HEK293T (cell line): ENCODE results near the gene CYP39A1.

ENCODE experiments used
- CTCF ChIA-PET: fragments of 350-600 bp; formaldehyde crosslinking; extraction: SDS; loops from one replicate; lab custom pipeline; 2021; ENCODE audit warnings: antibody characterized with exemption, inconsistent platforms; lab: Yijun Ruan, JAX
- POLR2A ChIA-PET: fragments of 350-600 bp; formaldehyde crosslinking; extraction: SDS; loops from one replicate; lab custom pipeline; 2020; ENCODE audit warnings: antibody characterized with exemption, inconsistent platforms; lab: Yijun Ruan, JAX
- DNase-seq: peaks from one replicate; pipeline ENCODE4 v3.0.0; 2012; ENCODE audit warnings: mixed read lengths; ENCODE audit errors: extremely low spot score
- ARNT ChIP-seq: fragments of 450-650 bp; IDR thresholded peaks from 2 replicates; pipeline ENCODE4 v1.6.1; 2017; ENCODE audit warnings: mild to moderate bottlenecking
- BHLHE40 ChIP-seq: fragments of 450-650 bp; IDR thresholded peaks from 2 replicates; pipeline ENCODE4 v1.6.1; 2016; ENCODE audit warnings: mild to moderate bottlenecking, moderate library complexity, borderline replicate concordance
- CTBP1 ChIP-seq: fragments of 450-650 bp; IDR thresholded peaks from 2 replicates; pipeline ENCODE4 v1.6.1; 2016; ENCODE audit warnings: borderline replicate concordance
- ELF4 ChIP-seq: fragments of 450-650 bp; IDR thresholded peaks from 2 replicates; pipeline ENCODE4 v1.6.1; 2017; ENCODE audit warnings: antibody characterized with exemption
- FOXA1 ChIP-seq: fragments of 450-650 bp; IDR thresholded peaks from 2 replicates; pipeline ENCODE4 v1.6.1; 2016; ENCODE audit warnings: mild to moderate bottlenecking
- FOXK2 ChIP-seq: fragments of 450-650 bp; IDR thresholded peaks from 2 replicates; pipeline ENCODE4 v1.6.1; 2016; ENCODE audit warnings: mild to moderate bottlenecking
- FOXM1 ChIP-seq: fragments of 450-650 bp; IDR thresholded peaks from 2 replicates; pipeline ENCODE4 v1.6.1; 2017; ENCODE audit warnings: mild to moderate bottlenecking, borderline replicate concordance
- HDGF ChIP-seq: fragments of 450-650 bp; IDR thresholded peaks from 2 replicates; pipeline ENCODE4 v1.6.1; 2017; ENCODE audit warnings: antibody characterized with exemption, borderline replicate concordance
- L3MBTL2 ChIP-seq: fragments of 450-650 bp; conservative IDR thresholded peaks from 2 replicates; pipeline ENCODE4 v1.6.1; 2016; ENCODE audit warnings: mild to moderate bottlenecking
- LEF1 ChIP-seq: fragments of 450-650 bp; IDR thresholded peaks from 2 replicates; pipeline ENCODE4 v1.6.1; 2017; ENCODE audit warnings: mild to moderate bottlenecking, borderline replicate concordance
- NFRKB ChIP-seq: fragments of 450-650 bp; IDR thresholded peaks from 2 replicates; pipeline ENCODE4 v1.6.1; 2016; ENCODE audit warnings: mild to moderate bottlenecking, moderate library complexity
- SP1 ChIP-seq: fragments of 450-650 bp; IDR thresholded peaks from 2 replicates; pipeline ENCODE4 v1.6.1; 2017
- SUZ12 ChIP-seq: fragments of 450-650 bp; IDR thresholded peaks from 2 replicates; pipeline ENCODE4 v1.6.1; 2016; ENCODE audit warnings: mild to moderate bottlenecking
- TARDBP ChIP-seq: fragments of 450-650 bp; IDR thresholded peaks from 2 replicates; pipeline ENCODE4 v1.6.1; 2016
- ZNF384 ChIP-seq: fragments of 450-650 bp; IDR thresholded peaks from 2 replicates; pipeline ENCODE4 v1.6.1; 2016
- TF ChIP-seq, protein P1 (sequence below): fragments of 450-650 bp; IDR thresholded peaks from 2 replicates; pipeline ENCODE4 v1.6.1; 2016

Gene CYP39A1

DNA sequence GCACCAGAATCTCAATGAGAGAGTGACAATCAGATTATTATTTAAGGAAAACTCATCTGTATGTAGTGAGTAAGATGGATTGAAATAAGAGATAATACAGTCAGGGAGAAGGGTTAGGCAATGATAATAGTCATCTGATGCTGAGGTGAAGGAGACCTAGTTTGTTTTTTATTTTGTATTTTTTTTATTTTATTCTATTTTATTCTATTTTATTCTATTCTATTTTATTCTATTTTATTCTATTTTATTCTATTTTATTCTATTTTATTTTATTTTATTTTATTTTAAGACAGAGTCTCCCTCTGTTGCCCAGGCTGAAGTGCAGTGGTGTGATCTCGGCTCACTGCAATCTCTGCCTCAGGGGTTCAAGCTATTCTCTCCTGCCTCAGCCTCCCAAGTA is 88.7 kb downstream of the CYP39A1 start:
- ChIA-PET POLR2A (no interaction called here), CTCF (no interaction called here)
- DNase-seq: no peak
- TF ChIP-seq NFRKB (no peak), FOXM1 (no peak), LEF1 (no peak), FOXK2 (no peak), HDGF (no peak), ZNF384 (no peak), TARDBP (no peak), FOXA1 (no peak), L3MBTL2 (no peak), SP1 (no peak), BHLHE40 (no peak), ELF4 (no peak)
- TF ChIP-seq, protein P1, sequence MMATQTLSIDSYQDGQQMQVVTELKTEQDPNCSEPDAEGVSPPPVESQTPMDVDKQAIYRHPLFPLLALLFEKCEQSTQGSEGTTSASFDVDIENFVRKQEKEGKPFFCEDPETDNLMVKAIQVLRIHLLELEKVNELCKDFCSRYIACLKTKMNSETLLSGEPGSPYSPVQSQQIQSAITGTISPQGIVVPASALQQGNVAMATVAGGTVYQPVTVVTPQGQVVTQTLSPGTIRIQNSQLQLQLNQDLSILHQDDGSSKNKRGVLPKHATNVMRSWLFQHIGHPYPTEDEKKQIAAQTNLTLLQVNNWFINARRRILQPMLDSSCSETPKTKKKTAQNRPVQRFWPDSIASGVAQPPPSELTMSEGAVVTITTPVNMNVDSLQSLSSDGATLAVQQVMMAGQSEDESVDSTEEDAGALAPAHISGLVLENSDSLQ: no peak

DNA sequence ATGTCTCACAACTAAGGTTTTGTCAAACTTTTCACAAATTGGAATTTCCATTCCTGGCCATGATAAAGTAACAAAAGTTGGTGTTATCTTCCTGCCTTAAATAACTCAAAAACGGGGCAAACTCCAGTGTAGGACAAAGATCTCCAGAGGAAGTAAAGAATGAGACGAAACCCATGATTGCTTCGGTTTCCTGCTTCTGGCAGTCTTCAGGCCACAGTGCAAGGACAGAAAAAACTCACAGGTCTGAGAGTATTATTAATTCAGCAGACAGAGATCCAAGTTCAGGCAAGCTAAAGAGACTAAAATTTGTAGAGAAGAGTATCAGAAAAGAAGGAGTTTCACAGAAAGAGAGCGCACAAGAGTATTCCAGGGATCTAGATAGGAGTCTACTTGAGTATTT is 96.6 kb downstream of the CYP39A1 start:
- ChIA-PET POLR2A (no interaction called here), CTCF (no interaction called here)

DNA sequence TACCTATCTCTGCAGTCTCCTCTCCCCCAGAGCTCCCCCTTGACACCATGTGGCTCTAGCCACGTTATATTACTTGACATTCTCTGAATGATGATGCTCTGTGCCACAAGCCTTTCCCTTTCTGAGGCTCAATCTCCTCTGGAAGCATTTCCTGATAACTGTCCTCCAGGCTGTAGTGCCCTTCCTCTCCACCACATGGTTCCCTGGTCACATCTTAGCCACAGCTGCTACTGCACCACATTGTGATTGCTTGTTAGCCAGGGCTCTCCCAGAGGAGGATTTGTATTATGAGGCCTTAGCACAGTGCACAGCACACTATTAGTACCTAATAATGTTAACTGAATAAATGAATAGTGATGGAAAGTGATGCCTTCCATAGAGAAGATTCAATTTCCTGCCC is 97.5 kb downstream of the CYP39A1 start:
- DNase-seq: no peak
- ChIA-PET POLR2A (no interaction called here), CTCF (interaction anchor here (0.6 kb wide), 1 partner anchor 26 kb away, joined by 3 read pairs; no protein-coding TSS in a partner anchor)
- TF ChIP-seq ELF4: no peak
- TF ChIP-seq ZNF384: no peak

More for the DNA sequence above, 96.6 kb downstream of the CYP39A1 start:
- TF ChIP-seq BHLHE40: no peak
- no peak for TF ChIP-seq HDGF
- no peak for TF ChIP-seq FOXA1
- TF ChIP-seq, protein P1: no peak
- no peak for TF ChIP-seq SUZ12
- TF ChIP-seq FOXM1: no peak
- DNase-seq: no peak

DNA sequence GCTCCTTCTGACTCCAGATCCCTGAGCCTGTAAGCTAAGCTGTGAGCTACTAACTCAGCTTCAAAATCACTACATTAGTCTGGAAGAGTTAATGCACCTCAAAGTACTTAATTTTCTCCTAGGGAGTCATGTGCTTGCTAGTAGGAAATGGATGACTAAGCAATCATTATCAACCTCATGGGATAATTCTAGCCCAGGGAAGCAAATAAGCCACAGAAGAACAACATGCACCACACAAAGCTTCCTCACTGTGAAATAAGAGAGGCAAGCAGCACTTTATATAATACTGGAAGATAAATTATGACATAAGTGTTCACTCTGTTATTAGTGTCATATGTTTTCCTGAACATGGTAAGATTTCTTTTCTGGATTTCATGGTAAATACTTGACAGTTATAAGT is 103.5 kb downstream of the CYP39A1 start:
- no peak for TF ChIP-seq SUZ12
- no peak for TF ChIP-seq ARNT
- no peak for TF ChIP-seq L3MBTL2
- TF ChIP-seq SP1: no peak
- TF ChIP-seq ZNF384: no peak
- no peak for TF ChIP-seq TARDBP
- no peak for TF ChIP-seq BHLHE40
- TF ChIP-seq, protein P1: no peak
- TF ChIP-seq FOXA1: no peak
- no peak for DNase-seq
- ChIA-PET CTCF (no interaction called here), POLR2A (no interaction called here)

DNA sequence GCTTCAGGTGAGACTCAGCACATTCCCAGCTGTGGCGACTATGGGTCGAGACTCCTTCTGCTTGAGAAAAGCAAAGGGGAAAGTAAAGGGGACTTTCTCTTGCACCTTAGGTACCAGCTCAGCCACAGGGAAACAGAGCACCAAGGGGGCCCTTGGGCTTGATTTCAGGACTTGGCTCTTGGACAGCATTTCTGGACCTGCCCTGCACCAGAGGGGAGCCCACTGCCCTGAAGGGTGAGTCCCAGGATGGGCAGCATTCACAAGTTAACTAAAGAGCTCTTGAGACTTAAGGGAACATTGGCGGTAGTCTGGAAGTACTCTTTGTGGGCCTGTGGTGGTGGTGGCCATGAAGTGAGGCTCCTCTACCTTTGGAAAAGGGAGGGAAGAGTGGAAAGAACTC is 111.1 kb downstream of the CYP39A1 start:
- POLR2A ChIA-PET: no interaction called here
- TF ChIP-seq SUZ12 (no peak), BHLHE40 (no peak), TARDBP (no peak), L3MBTL2 (no peak), ZNF384 (no peak), FOXA1 (no peak), LEF1 (no peak), HDGF (no peak)
- CTCF ChIA-PET: no interaction called here
- no peak for DNase-seq

DNA sequence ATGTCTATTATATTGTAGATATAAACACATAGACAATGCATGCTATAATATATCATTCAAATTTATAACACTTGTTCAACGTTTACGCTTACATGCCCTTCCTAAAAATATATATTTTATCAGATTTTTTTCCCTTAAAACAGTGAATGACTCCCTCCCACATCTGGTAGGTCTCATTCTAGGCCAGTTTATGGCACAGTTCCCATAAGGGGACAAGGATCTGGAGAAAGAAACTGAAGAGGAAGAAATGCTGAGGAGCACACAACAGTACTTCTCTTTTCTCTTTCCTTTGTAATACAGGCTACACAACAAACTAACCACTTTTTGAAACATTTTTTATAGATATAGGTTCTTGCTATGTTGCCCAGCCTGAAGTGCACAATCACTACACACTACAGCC is 112.8 kb downstream of the CYP39A1 start:
- POLR2A ChIA-PET: no interaction called here
- no peak for DNase-seq
- CTCF ChIA-PET: no interaction called here
- no peak for TF ChIP-seq L3MBTL2
- no peak for TF ChIP-seq FOXA1
- TF ChIP-seq ELF4: no peak
- no peak for TF ChIP-seq FOXM1
- TF ChIP-seq LEF1: no peak
- no peak for TF ChIP-seq HDGF
- TF ChIP-seq, protein P1: no peak
- TF ChIP-seq NFRKB: no peak
- TF ChIP-seq TARDBP: no peak
- no peak for TF ChIP-seq CTBP1
- no peak for TF ChIP-seq ARNT
- TF ChIP-seq FOXK2: no peak
- TF ChIP-seq SUZ12: no peak
- no peak for TF ChIP-seq ZNF384
- TF ChIP-seq SP1: no peak
- no peak for TF ChIP-seq BHLHE40
